Stimulated activated CD8-positive, alpha-beta memory T cell treated with anti-CD3 and anti-CD28 coated beads, Interleukin-4, amount 100 ng/mL, for 1 hour (primary cell): Measurements from ENCODE around the gene PRKCQ.
A peak's percentile ranks its signal among the peaks of the same experiment; 100 is the strongest.
"Not testable (repeated sequence)": the region's sequence is repeated elsewhere in the genome, so short reads cannot be mapped to it uniquely, and the experiment has no call there.

Source experiments
- DNase-seq, 2 donors: peaks; one replicate each; pipeline ENCODE4 v3.0.0-alpha.2; 2020; ENCODE audit warnings: low read depth in 2 of 2, low spot score in 1 of 2

The PRKCQ gene

DNA sequence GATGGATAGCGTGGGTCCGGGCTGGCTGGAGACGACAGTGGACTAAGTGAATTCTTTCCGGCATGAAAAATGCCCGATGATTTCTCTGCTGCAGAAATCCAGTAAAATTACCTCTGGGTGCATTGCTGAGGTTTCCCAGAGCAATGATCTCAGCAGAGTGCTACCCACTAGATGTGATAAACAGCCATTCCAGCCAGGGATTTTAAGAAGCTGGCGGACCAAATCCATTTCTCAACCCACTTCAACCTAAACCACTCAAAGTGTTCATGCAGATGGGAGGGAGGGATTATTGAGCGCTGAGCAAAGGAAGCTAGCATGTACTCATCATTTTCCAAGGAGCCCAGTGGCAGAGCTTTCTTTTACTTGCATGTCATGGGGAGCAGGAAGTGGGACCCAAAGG lies 116.7 kb downstream of the PRKCQ start:
- DNase-seq: no peak

DNA sequence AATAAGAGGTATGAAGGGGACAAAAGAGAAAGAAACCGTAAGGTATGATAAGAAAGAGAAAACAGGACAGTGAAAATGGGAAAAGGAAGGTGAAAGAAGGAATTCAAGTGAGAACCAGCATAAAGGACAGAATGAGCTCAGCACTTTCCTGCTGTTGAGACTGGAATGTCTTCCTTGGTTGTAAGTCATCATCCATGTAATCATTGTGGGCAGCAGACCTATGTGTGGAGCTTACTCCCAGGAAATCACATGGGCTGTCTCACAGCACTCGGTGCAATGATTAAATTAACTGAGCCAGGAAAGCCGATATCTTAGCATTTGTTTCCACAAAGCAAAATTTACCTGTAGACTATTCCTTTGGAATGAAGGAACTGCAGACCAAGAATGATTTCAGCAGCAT lies 118.1 kb downstream of the PRKCQ start:
- DNase-seq: no peak

DNA sequence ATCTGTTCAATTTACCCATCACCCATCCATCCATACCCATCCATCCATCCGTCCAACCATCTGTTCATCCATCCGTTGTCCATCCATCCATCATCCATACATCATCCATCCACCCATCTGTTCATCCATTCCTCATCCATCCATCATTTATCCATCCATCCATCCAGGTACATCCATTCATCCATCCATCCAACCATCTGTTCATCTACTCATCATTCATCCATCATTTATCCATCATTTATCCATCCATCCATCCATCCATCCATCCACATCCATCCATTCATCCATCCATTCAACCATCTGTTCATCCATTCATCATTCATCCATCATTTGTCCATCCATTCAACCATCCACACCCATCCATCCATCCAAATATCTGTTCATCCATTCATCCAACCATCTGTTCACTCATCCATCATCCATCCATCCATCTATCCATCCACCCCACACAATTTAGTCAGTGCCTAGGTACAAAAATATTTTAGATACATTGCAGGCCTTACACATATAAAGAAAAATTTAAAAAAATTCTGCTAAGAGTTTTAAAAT lies 119.1 kb downstream of the PRKCQ start:
- no peak for DNase-seq

DNA sequence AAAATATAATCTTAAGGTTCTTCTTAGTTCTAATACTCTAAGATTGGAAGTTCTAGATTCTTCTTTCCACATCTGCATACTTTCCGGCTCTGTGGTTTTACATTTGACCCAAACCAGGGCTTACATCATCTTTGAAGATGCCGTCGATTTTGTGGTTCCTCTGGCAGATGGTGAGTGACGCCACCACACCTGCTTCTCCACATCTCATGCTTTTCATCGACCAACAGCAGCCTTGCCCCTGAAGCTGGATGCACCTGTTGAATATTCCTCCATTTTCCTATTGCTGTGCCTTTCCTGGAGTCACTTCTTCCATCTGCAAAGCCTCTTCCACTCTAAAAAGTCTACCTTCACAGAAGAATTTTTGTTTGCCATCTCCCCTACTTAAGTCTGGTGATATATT lies 121.3 kb downstream of the PRKCQ start:
- DNase-seq: no peak

DNA sequence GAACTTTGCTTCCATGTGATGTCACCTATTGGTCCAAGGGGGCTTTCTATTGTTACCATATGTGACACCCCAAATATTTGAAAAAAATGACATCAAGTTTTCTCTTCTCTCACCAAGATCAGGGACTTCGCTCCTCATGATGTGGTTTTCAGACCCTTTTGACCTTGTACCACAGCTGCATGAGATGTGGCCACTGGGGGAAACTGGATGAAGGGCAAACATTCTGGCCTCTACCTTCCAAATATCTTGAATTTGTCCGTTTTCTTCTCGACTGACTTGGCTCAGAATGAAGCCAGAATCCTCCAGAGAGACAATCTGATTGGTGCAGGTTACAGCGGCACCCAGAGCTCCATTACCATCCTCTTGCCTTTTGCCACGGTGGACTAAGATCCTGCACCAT lies 122.7 kb downstream of the PRKCQ start:
- no peak for DNase-seq

DNA sequence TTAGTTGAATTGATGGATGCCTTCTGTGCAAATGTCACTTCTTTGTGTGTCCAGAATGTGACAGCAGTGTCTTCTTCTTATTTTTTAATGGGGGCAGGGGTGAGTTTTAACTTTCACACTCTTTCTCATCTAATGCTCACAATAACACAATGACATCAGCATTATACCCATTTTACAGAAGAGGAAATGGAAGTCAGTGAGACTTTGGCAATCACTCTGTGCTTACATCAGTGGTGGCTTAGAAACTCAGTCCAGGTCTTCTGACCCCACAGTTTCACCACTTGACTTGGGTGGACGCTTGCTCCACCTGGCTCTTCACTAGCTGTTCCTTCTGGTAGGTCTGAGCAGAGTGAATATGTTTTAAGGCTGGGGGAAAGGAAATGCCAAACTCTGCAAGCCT lies 124.0 kb downstream of the PRKCQ start:
- no peak for DNase-seq

DNA sequence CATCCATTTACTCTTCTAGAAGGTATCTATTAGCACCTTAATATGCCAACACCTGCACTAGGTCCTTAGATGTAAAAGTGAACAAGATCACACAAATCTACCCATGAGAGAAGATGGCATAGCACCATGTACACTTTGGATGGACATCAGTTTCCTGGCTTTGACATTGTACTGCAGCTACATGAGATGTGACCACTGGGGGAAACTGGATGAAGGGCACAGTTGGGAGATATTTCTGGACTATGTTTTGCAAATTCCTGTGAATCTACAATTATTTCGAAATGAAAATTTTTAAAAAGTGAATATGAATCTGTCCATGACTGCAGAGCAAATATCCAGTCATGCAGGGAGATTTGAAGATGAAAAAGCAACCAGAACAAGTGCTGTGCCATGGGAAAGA lies 124.5 kb downstream of the PRKCQ start:
- no peak for DNase-seq

DNA sequence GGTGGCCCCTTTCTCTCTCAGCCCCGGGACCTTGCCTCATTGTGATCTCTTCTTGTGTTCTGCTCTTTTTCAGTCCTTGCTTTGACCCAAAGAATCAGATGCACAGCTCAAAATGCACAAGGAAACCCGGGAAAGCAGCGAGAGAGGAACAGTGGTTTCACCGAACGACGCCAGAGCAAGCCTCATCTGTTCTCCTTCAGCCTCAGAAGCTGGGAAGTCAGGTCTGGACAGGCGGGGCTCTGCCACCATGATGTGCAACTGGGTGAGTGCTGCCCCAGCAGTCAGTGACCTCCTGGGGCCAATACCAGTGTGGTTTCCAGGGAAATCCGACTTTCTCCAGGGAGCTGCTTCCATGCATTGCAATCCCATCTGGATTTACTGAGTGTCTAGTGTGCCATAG lies 133.4 kb downstream of the PRKCQ start:
- no peak for DNase-seq

DNA sequence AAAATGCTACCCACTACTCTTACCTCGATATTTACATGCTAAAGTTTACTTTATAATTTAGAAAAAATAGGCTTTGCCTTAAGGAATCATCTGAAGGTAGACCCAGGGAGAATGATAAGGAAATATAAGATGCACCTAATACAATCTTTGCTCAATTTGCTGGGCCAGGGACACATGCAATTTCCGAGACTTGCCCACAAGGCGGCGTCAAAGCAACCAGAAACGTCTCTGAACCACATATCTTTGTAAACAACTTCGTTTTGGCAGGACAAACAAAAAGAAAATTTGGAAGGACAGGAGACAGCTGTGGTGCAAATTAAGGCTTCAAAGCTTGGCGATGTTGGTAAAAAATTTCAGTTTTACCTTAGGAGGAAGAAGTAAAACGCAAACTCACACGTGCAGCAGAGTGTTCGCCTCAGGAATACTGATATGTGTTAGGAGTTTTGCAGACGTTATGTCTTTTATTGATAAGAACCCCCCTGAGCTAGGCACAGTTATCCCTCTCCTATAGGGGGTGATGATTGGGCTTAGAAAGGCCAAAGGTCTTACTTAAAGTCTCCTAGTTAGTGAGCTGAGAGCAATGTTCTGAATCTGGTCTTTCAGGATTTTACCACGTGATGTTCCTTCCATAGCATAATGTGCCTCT lies 134.3 kb downstream of the PRKCQ start:
- DNase-seq: peak; percentile 20 to 33

DNA sequence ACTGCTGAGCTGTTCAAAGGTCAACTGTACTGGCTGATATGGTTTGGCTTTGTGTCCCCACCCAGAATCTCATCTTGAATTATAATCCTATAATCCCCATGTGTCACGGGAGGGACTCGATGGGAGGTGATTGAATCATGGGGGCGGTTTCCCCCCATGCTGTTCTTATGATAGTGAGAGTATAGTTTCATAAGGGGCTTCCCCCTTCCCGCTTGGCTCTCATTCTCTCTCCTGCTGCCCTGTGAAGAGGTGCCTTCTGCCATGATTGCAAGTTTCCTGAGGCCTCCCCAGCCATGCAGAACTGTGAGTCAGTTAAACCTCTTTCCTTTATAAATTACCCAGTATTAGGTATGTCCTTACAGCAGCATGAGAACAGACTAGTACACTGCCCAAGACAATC lies 140.2 kb downstream of the PRKCQ start:
- DNase-seq: not testable (repeated sequence)

DNA sequence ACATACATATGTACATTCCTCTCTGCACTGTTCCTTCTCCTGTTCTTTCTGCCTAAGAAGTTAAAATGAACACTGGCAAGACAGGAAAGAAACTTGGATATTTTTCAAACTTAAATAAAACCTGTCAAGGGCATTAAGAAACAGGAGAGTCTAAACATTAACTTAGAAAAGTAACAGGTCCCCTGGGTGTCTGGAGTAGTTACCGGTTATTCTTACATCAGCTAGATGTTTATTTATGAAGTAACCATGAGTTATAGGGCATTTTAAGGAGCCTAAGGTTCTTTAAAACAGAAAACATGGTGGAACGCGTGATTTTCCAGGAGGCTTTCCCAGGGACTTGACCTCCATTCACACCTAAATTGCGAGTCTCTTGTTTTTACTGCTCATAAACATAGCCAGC lies 148.2 kb downstream of the PRKCQ start:
- no peak for DNase-seq

DNA sequence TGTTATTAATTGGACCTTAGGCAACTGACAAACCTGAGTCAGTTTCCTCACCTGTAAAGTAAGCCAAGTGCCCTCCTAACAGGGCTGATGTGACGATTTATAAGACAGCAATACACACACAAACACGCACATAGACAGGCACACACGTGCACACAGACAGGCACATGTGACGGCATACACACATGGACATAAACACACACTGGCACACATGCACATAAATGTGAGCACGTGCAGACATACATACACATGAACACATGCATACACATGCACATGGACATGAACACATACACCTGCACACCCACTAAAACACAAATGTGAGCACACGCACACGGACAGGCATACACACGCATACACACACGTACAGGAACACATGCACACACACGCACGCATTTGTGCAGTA lies 148.9 kb downstream of the PRKCQ start:
- DNase-seq: no peak

DNA sequence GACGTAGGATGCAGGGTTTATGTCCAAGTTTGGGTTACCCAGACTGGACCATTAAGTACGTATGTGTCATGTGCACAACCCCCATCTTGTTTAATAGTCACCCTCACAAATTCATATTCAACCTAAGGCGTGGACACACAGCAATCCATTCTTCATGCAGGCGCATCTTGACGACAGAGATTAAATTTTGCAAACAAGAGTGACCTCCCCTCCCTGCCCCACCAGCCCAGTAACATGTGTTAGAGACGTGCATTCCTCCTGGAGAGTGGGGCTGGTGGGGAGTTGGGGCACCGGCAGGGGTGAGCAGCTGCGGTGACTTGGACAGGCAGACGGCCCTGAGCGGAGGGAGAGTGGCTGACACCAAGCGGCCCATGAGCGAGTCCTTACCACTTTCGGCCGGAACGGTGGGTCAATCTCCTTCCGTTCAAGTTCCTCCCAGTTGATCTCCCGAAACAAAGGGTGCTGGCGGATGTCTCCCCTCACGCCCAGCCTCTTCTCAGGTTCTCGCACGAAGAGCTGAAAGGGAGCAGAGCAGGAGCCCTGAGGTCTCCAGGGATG lies 149.6 kb downstream of the PRKCQ start:
- no peak for DNase-seq

DNA sequence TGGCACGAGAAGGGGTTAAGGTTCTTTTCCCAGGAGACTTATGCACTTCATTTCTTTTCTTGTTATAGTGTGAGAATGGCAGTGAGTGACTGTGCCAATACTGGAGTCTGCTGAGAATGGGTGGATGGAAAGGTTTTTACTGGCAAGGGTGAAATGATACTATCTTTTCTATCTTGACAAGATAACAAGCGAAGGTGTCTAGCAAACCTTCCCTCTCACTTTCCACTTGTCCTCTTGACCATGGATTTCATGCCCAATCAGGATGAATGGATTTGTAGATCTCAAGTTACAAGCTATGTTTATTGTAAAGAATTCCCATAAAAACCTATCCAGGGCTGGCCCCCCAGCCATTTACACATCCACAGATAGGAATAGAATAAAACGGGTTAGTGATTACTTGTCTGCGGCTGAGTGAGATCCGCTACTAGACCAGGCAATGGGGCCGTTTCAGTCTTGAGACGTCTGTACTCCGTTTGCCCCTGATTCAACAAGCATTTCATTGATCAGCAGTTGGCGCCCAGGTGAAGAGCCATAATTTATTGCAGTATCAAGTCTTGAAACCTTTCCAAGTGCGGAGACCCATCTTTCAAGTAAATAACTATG lies 152.6 kb downstream of the PRKCQ start:
- DNase-seq: no peak

DNA sequence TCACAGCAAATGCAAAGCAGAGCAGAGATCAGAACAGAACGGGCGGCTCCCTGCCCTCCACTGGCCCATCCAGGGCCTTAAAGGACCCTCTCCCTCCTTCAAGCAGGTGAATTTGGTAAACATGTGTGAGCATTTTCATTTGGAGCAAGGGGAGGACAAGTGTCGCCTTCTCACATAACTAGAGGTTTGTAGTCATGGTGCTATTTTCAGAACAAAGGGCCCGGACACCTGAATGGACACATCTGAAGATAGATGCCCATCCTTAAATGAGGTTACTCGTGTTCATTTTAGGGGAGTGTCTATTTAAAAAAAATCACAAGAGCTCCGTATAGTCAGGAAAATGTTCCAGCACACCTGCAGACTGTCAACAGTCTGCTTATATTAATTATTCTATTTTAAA lies 153.8 kb downstream of the PRKCQ start:
- no peak for DNase-seq

DNA sequence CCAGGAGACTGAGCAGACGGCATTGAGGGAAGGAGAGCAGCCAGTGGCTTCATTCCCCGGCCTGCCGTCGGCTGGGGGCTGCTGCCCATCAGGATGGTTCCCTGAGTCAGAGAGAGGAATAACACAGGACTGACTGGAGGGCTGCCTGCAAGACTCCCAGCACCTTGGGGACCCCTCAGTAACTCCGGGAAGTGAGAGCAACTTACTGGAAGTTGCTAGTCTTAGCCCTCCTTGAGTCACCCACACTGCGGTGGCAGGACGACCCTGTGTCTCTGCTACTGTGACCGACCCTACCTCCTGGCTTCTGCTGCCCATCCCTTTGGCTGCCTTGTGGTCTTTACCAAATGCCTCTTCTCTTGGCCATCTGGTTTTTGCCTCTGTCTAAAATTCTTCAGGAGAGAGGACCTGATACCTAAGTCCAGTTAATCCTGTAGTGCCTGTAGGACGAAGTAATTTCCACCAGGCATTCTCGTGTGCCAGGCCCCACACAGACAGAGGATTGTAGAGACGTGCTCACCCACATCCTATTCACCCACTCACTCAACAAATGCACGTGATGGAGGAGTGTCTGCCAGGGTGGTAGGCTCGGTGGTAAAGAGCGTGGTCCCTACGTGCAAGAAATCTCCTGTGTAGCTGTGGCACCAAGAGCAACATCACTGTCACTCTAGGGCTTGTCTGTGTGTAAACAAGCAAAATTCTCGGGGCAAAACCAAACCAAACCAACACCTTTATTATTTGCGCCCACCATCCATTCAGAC lies 156.5 kb downstream of the PRKCQ start:
- DNase-seq: no peak

DNA sequence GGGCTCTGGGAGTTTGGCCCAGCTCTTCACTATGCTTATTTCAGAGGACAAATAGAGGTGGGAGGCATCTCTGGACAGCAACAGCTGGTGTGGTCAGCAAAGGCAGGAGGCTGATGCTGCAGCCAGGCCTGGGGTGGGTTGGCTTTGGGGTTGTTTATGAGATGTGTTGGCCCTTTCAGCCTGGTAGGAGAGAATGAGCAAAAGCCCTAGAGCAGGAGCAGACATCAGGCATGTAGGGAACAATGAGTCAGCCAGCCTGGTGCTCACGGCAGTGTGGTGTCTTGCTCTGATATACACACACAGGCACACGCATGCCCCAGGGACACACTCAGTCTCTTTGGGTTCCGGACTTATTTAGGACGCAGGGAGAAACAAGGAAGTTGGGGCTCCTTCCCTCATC lies 157.1 kb downstream of the PRKCQ start:
- DNase-seq: no peak

DNA sequence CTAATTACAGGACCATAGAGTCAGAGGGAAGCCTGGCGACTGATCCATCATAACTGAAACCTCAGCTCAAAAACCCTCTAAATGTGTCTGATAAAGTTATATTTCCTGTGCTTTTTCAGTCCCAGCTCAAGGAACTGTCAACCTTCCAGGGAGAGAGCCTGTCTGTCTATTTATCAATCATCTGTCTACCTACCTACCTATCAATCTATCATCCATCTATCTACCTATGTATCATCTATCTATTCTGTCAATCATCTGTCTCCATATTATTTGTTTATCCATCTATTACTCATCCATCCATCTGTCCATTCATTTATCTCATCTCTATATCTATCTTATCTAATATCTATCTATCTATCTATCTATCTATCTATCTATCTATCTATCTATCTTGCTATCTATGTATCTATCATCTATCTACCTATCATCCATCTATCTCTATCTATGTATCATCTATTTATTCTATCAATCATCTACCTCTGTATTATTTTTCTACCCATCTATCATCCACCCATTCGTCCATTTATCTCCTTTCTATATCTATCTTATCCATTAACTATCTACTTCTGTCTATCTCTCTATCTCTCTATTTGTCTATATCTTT lies 161.4 kb downstream of the PRKCQ start:
- DNase-seq: no peak

DNA sequence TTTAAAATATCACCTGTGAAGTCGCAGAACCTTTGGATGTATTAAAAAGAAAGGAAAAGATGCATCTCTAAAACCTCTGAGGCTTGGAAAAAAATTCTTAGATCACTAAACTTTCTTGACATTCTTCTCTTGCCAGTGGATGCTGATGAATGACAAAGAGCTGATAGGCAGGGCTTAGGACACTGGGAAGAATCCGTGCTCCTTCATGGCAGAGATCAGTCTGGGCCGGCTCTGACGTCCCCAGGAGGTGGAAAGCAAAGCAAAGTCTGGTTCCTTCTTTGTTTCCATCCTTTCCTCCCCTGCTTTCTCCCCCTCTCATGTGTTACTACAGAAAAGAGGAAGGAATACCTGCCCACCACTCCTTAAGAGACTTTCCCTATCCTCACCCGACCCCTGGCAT lies 161.9 kb downstream of the PRKCQ start:
- no peak for DNase-seq

DNA sequence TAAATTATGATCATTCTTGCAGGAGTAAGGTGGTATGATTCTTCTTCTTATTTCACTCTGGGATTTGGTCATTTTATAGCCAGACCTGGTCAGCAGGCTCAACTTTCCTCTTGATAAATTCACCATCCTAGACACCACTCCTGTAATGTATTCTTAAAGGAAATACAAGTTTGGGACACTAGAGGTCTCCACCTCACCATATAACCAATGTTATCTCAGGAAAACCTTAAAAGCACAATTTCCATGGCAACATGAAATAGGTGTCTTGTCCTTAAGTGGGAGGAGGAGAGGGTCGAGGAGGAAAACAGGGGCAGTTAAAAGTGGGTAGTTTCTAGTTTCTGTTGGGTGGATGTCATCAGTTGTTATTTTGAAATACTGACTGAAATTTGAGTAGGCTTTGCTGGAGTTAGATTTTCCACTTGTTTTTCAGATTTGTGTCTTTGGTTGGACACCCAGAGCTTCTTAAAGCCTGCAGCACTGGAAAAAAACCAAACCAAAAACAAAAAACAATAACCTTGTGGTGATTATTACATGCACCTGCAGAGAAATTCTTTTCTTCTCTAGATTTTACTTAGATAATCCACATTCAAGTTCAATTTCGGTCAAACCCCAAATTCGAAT lies 163.1 kb downstream of the PRKCQ start:
- DNase-seq: no peak

DNA sequence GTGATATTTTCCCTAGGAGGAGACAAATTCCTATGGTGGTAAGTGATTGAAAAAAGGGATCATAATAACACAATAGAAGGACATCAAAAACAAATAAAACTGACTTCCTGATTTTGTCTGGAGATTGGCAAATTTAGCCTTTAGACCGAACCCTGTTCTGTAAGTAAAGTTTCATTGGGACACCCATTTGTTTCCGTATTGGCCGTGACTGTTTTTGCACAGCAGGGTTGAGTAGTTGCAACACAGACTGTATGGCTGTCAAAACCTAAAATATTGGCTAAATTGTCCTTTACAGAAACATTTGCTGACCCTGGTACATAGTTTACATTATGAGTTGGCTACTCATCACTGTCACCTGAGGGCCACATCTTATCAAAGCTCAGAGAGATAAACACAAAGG lies 168.6 kb downstream of the PRKCQ start:
- no peak for DNase-seq
